Stimulated activated CD8-positive, alpha-beta memory T cell treated with anti-CD3 and anti-CD28 coated beads, Interleukin-15, amount 100 ng/mL, for 1 hour (primary cell): ENCODE measurements around the gene CCDC170.

ENCODE experiments used
- DNase-seq: peaks from one replicate; pipeline ENCODE4 v3.0.0-alpha.2; 2020; ENCODE audit warnings: low read depth

Gene CCDC170

DNA sequence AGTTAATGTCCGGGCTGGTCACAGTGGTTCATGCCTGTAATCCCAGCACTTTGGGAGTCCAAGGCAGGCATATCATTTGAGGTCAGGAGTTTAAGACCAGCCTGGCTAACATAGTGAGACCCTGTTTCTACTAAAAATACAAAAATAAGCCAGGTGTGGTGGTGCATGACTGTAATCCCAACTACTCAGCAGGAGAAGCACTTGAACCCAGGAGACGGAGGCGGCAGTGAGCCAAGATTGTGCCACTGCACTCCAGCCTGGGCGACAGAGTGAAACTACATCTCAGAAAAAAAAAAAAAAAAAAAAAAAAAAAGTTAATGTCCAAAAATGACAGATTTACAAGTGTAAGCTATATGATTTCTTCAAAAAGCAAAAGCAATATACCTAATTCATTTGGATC lies 124.9 kb downstream of the CCDC170 start:
- DNase-seq: no peak

DNA sequence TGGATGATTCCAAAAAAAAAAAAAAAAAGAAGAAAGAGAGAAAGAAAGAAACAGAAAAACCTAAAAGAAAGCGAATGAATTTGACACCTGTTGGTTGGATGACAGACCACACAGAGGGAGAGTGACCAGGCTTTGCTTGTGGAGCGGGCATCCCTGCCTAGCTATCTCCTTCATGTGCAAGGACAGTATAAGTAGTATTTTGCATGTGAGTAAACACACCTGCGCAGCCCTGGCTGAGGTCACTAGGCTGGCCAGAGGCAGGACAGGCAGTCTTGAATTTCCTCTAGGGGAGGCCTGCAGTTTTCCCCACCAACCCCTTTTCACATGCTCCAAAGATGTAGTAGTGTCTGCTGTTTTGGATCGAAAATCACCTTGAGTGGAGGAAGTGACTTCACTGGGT lies 126.4 kb downstream of the CCDC170 start:
- no peak for DNase-seq

DNA sequence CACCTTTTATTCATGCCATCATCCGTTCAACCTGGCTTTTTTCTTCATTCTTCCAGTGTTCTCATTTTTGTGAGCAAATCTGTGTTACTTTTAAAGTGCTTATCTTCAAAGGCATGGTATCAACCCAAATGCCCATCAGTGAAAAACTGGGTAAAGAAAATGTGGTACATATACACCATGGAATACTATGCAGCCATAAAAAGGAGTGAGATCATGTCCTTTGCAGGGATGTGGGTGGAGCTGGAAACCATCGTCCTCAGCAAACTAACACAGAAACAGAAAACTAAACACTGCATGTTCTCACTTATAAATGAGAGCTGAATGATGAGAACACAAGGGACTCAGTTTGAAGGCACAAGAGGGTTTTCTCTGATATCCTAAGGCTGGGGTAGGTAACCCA lies 130.3 kb downstream of the CCDC170 start:
- no peak for DNase-seq

DNA sequence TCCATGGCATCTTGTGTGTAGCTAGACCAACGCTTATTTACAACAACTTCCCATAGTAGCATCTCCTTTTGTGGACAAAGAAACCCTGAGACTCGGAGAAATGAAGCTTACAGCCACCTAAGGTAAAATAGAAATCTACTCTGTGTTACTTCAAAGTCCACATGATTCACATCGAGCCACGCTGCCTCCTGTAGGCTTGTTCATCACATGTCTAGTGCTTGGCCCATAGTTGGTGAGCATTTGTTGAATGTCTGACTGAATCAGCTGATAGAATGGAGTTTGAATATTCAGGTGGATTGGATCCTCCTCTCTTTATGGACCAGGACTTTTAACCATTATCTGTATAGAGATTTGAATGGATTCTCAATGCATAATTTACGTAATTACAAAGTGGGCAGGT lies 130.7 kb downstream of the CCDC170 start:
- DNase-seq: no peak

DNA sequence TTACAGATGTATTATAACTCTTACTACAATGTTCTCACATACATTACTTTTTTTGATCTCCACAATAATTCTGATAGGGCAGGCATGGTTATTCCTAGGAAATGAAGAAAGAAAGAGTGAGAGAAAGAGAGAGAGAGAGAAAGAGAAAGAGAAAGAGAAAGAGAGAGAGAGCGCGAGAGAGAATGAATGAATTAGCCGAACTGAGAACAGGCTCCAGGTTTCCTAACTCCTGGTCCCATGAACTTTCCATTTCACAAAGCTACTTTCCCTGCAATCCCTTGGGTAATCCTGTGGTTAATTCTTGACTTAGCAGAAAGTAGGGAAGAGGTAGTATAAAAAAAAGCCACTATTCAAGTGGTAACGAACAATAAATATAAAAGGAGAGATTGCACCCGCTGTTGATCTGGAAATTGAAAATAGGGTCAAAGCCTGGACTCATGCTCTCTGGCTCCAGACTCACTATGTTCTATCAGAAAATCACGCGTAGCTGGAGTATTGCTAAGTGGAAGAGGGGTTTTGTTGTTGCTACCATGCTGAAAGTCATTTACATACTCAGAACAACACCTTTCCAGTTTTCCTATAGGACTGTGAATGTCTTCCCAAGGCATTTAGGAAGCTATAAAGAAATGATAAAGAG lies 131.2 kb downstream of the CCDC170 start:
- DNase-seq: no peak

DNA sequence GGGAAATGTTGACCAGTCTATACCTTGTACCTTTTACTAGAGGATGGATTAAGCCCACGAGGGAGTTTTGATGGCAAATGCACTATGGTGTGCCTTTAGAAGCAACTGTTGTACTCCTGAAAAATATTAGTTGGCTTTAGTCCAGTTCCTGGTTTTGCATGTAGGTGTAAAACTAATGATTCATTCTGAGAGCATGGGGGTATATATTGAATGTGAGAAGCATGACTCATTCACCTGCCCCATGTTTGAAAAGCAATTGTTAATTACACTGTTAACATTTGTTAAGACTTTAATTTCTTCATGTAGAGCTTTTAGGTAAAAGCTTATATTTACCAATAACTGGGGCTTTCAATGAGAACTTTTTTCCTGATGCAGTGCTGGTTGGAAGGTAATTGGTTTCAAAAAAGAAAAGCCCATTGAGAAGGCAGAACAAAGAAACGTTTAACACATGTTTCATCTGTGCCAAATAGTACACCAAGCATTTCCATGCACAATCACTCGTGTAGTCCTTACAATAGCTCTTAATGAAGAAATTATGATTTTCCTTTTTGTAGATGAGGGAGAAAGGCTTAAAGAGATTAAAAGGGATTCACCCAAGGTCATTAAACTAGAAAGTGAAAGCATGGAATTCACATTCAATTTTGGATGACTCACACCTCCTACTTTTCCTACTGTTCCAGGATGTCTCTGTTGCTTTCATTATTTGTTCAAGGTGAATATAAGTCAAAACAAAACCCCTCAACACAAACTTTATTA lies 134.1 kb downstream of the CCDC170 start:
- no peak for DNase-seq

DNA sequence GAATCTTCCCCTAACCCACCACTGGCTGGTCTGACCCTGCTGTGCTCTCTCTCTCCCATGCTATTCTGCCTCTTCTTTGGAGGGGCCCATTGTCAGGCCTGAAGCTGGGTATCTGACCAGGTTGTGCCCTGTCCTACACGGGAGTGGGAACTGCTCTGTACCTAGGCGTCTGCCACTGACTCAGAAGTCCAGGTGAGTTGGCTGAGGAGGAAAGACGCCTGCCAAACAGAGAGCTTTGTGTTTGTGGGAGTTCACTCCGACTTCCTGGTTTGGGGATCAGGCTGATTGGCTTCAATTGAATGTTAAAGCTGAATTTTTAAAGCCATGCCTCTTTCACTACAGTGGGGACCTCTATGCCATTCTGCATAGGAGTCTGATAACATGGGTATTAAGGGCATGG lies 136.0 kb downstream of the CCDC170 start:
- DNase-seq: no peak

DNA sequence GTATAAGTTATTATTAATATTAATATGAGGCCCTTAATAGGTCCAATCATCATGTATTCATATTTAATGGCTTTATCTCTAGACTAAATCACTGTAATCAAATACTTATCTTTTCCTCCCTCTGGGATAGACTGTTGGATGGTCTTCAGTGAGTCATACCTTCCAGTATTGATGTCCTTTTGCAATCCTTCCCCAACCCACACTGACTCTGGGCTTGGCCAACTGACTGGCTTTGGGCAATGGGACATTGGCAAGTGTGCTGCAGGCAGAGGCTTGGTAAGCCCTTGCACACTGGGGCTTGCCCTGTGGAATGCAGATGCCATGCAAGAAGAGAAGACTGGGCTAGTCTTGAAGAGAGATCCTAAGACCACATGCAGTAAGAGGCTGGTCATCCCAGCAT lies 136.6 kb downstream of the CCDC170 start:
- no peak for DNase-seq

DNA sequence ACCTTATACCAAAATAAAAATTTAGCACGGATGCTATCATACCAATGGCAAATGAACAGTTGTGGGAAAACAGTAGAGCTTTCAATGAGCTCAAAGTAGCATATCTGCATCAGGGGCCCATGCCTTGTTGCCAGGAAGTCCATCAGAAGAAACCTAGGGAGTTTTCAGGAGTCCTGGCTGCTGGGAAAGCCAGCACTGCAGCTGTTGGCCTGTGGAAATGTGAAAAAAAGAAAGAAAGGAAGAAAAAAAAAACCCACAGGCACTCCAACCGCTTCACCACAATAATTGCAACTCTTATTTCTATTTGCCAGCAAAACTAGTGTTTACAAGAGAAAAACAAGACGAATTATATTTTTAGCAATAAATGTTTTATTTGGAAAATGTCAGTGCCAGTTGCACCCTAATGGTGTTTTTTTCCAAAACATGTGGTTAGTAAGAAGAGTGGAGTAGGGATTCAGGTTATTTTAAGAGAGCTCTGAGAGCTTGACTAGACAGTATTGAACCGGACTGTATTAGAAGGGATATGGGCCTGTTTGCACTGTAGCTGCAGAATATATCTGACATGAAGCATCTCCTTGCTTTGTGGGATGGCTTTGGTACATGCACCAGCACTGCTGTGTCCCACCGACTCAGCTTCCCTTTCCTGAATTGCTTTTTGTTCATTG lies 137.3 kb downstream of the CCDC170 start:
- DNase-seq: no peak

DNA sequence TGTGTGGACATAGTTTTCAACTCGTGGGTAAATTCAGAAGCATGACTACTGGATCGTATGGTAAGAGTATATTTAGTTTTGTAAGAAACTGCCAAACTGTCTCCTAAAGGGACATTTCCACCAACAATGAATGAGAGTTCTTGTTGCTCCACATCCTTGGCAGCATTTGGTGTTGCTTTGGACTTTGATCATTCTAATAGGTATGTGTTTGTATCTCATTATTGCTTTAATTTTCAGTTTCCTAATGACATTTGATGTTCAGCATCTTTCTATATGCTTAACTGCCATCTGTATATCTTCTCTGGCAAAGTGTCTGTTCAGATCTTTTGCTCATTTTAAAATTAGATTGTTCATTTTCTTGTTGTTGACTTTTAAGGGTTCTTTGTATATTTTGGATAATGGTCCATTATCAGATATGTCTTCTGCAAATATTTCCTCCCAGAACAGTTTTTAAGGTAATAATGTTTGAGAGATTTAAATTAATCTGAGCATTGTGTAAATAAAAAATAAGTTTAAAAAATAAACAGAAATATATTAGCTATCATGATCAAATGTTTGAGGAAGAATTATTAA lies 138.7 kb downstream of the CCDC170 start:
- DNase-seq: no peak

DNA sequence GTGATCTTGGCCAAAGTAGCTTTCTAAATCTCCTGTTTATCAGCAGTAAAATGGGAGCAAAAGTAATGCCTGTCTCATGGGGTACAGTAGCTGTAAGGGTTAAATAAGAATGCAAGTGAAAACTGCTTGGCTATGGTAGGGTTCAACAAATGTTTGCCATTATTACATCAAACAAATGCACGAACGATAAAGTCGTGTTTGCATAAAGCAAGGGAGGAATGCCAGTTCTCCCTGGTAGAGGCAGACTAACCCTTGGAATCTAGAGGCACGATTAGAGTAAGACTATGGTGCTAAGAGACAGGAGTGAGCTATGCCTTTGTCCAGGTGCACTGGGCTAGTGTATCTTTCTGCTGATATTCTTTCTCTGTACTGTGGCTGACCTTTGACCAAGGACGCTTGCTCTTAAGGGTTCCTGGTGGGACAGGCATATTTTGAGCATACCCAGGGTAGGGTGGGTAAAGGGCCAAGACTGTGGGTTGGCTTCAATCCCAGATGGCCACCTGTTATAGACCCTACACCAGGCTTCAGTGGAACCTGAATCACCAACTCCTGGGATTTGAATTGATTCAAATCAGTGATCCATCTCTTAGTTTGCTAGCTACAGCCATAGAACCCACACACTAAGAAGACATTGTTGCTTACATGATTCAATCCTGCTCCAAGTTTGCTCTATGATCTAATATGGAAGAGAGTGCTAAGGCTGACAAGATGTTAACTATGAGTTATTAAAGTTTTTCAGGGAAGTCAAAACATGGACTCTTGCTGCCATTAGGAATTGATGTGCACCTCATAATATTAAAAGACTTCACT lies 139.9 kb downstream of the CCDC170 start:
- no peak for DNase-seq

DNA sequence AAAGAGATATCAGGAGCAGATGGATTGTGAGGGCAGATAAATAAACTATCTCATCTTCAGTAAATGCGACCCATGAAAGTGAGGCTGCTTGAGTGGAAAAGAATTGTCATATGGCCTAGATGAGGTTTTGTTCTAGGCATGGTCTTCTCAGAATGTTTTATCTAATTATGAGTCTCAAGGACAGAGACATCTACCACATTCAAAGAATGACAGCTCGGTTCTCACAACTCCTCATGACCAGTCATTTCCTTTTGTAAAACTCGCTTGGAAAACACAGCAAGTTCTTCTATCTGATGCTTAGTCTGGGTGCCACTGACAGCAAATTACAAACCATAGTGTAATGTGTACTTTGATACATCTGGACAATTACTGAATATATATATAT lies 140.5 kb downstream of the CCDC170 start:
- no peak for DNase-seq

DNA sequence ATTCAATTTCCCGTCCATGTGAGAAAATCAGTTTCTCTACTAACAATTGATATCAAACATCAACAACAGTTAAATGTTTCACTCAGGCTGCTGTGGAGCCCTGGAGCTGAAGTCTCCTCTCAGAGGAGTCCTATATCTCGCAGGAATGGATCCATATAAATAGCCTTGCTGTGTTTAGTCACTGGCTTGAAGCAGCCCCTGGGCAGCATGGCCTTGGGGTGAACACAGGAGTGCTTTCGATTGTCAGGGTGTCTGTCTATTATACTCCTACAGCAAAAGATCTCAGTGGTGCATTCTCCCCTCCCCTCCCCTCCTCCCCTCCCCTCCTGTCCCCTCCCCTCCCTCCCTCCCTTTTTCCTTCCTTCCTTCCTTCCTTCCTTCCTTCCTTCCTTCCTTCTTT lies 141.9 kb downstream of the CCDC170 start:
- no peak for DNase-seq

DNA sequence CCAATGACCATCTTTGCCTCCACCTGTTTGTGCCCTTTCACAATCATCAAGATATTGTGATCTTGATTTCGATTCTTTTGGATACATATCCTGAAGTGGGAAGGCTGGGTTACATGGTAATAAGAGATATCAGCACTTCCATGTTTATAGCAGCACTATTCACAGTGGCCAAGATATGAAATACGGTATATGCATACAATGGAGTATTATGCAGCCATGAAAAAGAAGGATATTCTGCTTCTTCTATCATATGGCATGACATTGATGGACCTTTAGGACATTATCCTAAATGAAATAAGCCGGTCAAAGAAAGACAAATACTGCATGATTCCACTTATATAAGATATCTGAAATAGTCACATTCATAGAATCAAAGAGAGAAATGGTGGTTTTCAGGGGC lies 144.0 kb downstream of the CCDC170 start:
- DNase-seq: no peak

DNA sequence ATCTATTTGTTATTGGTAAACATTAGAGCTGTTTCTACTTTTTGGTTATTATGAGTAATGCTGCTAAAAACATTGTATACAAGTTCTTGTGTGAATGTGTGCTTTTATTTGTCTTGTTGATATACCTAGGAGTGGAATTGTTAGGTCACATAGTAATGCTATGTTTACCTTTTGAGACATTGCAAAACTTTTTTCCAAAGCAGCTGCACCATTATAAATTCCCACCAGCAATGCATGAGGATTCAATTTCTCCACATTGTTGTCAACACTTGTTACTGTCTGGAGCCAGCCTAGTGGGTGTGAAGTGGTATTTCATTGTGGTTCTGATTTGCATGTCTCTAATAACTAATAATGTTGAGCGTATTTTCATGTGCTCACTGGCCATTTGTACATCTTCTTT lies 145.9 kb downstream of the CCDC170 start:
- no peak for DNase-seq

DNA sequence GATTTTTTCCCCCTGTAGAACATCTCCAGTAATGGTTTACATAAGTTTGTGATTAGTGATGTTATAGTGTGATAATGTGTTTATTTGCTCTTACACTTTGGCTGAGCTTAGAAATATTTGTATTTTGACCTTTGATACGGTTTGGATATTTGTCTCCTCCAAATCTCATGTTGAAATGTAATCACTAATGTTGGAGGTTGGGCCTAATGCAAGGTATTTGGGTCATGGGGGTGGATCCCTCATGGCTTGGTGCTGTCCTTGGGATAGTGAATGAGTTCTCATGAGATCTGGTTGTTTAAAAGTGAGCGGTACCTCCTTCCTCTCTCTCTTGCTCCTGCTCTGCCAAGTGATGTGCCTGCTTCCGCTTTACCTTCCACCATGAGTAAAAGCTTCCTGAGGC lies 147.2 kb downstream of the CCDC170 start:
- DNase-seq: no peak

DNA sequence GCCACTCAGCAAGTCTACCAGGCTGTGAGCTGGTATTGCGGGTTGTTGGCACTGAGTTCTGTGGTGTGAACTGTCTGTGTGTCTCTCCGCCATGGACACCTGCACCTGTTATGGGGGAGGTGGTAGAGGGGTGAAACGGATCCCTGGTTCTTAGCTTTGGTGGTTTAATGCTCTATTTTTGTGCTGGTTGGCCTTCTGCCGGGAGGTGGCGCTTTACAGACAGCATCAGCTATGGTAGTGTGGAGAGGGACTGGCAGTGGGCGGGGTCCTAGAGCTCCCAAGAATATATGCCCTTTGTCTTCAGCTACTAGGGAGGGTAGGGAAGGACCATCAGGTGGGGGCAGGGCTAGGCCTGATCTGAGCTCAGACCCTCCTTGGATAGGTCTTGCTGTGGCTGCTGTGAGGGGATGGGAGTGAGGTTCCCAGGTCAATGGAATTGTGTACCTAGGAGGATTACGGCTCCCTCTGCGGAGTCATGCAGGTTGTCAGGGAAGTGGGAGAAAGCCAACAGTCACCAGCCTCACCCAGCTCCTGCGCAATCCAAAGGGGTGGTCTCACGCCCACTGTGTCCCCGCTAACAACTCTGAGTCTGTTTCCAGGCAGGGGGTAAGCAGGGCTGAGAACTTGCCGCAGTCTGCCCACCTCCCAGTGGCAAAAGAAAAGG lies 154.3 kb downstream of the CCDC170 start:
- no peak for DNase-seq

DNA sequence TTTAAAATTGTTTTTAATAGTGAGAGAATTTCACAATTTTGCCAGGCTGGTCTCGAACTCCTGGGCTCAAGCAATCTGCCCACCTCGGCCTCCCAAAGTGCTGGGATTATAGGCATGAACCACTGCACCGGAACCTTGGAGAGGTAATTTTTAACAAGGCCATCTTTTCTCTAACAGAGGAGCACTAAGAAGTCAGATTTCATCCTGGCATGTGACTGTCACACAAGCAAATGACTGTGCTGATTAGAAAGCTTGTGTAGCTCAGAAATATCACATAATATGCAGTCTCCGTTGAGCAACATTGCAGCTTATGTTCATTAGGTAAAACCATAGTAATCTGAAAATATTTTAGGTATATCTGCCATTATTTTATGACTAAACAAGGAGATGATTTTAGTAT lies 156.0 kb downstream of the CCDC170 start:
- DNase-seq: no peak

DNA sequence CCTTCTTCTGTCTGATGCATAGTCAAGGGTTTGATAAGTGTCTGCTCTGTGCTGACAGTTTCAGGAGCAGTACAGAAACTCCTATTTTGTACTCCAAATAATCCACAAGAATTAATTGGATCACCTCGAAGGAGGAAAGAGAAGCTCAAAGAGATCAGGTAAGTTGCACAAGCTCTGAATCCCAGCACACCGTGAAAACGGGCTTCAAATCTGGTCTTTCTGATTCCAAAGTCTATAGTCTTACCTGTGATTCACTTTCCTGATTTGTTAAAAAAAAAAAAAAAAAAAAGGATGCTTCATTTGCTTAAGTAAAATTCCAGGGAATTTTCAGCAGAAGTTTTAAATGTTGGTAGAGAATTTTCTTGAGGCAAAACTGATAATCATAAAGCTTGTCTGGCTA lies 157.8 kb downstream of the CCDC170 start:
- no peak for DNase-seq

DNA sequence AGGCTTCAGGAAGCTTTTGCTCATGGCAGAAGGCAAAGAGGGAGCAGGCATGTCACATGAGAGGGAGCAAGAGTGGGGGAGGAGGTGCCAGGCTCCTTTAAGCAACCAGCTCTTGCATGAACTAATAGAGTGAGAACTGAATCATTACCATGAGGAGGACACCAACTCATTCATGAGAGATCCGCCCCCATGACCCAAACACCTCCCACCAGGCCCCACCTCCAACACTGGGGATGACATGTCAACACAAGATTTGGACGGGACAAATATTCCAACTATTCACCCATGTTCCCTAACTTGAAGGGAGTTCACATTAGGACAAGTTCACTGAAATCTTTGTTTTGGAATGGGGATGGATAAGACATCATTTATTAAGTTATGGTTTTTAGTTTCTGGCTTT lies 158.5 kb downstream of the CCDC170 start:
- DNase-seq: no peak

DNA sequence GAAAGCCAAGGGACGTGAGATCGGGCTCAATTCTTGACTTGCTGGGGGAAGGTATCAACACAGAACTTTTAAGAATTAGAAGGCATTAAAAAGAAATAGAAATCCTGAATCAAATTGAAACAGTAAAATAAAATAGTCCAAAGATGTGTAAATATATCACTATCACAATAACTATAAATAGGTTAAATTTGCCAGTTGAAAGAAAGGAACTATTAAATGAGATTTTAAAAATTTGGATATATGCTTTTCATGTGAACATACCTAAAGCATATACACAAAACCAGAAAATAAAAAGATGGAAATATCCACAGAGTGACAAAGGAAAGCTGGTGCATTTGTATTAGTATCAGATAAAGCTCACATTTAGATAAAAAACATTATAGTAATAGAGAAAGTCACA lies 161.3 kb downstream of the CCDC170 start:
- DNase-seq: no peak

DNA sequence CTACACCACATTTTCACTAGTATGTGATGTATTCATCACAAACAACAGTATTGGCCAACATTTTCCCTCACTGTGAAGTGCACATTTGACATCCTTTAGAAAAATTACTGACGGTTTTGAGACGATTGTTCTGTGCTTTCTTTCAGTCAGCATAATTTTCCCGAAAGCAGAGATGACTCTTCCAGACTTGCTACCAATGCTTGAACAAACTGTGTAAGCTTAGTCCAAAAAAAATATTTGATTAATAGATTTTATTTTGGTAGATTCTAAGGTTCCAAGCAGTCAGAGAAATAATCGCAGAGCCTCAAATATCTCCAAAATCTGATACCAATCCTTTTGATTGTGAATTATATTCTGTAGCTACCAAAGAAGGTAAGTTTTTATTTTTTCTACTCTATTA lies 162.6 kb downstream of the CCDC170 start:
- no peak for DNase-seq
